WERI-Rb-1 (cell line): ENCODE data around the gene ZMYM4.

Experiments
- DNase-seq: peaks from one replicate; pipeline ENCODE4 v3.0.0-alpha.2; 2020
- H3K27ac ChIP-seq: fragments of 250-450 bp; sonication (Bioruptor Pico); 2 replicates; pipeline ENCODE4 v1.5.1; 2020; ENCODE audit warnings: mild to moderate bottlenecking, moderate library complexity
- H3K27me3 ChIP-seq: fragments of 250-450 bp; sonication (Bioruptor Pico); 2 replicates; pipeline ENCODE4 v1.5.1; 2021; ENCODE audit warnings: mild to moderate bottlenecking, low read depth, moderate library complexity; ENCODE audit not compliant: insufficient read depth, severe bottlenecking
- H3K36me3 ChIP-seq: fragments of 250-450 bp; sonication (Bioruptor Pico); 2 replicates; pipeline ENCODE4 v1.5.1; 2020; ENCODE audit warnings: mild to moderate bottlenecking, moderate library complexity
- H3K4me3 ChIP-seq: 2 replicates; pipeline ENCODE4 v1.5.1; 2011; ENCODE audit warnings: low read depth, mild to moderate bottlenecking, control low read depth, low read length
- H3K9me3 ChIP-seq: fragments of 250-450 bp; sonication (Bioruptor Pico); 2 replicates; pipeline ENCODE4 v1.5.1; 2021; ENCODE audit warnings: mild to moderate bottlenecking, moderate library complexity; ENCODE audit not compliant: severe bottlenecking
- TF ChIP-seq, protein P1 (sequence below): IDR thresholded peaks from 2 replicates; pipeline ENCODE4 v1.5.1; 2011; ENCODE audit warnings: low read depth, mild to moderate bottlenecking, control low read depth, inconsistent platforms, low read length

ZMYM4 gene

DNA sequence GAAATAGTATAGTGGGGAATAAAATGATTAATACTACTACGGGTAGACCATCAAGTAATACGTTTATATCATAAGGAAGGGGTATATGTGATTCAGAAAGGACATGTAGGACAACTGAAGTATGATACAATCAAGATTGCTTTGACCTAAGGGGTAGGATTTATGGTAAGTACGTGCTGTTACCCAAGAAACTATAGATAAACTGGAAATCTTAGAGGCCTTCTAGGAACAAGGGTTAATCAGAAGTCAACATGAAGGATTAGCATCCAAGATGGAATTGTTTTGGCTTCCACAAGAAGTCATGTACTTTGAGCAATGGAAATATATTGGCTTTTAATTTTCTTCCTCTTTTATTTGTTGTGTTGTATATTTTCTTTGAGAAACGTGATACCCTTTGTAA is 13.2 kb upstream of the ZMYM4 start:
- TF ChIP-seq, protein P1, sequence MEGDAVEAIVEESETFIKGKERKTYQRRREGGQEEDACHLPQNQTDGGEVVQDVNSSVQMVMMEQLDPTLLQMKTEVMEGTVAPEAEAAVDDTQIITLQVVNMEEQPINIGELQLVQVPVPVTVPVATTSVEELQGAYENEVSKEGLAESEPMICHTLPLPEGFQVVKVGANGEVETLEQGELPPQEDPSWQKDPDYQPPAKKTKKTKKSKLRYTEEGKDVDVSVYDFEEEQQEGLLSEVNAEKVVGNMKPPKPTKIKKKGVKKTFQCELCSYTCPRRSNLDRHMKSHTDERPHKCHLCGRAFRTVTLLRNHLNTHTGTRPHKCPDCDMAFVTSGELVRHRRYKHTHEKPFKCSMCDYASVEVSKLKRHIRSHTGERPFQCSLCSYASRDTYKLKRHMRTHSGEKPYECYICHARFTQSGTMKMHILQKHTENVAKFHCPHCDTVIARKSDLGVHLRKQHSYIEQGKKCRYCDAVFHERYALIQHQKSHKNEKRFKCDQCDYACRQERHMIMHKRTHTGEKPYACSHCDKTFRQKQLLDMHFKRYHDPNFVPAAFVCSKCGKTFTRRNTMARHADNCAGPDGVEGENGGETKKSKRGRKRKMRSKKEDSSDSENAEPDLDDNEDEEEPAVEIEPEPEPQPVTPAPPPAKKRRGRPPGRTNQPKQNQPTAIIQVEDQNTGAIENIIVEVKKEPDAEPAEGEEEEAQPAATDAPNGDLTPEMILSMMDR: no peak
- Histone ChIP-seq H3K4me3 (no peak overlapping the region), H3K9me3 (no peaks in the 10 kb centered on the region), H3K36me3 (no peaks in the 10 kb centered on the region), H3K27me3 (no peaks in the 10 kb centered on the region), H3K27ac (no peak overlapping the region)
- no peak for DNase-seq

DNA sequence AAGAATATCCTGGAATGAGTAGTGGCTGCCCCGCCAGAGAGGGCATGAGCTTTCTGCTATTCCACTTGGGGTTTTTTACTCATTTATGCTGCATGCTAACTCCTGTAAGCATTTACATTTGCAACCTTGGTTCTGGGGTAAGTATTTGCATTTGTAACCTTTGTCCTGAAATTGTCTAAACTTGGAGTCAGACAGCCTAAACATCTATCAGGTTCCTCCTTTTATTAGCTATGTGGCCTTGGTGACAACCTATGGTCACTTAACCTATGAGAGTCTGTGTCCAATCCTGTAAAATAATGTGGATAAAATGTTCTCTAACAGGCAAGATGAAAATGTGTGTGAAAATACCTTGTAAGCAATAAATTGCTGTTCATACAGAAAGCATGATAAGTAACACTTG is 8.9 kb upstream of the ZMYM4 start:
- TF ChIP-seq, protein P1: no peak
- H3K27me3 ChIP-seq: no peaks in the 10 kb centered on the region
- no peaks in the 10 kb centered on the region for H3K9me3 ChIP-seq
- DNase-seq: no peak
- H3K27ac ChIP-seq: no peak overlapping the region
- no peaks in the 10 kb centered on the region for H3K36me3 ChIP-seq
- no peak overlapping the region for H3K4me3 ChIP-seq

GRCh38 chr1:35261412-35262120 is 6.9 kb upstream of the ZMYM4 start:
- no peaks in the 10 kb centered on the region; the same call in 1 of the 2 replicates for H3K36me3 ChIP-seq
- no peak overlapping the region for H3K27ac ChIP-seq
- DNase-seq: no peak
- H3K27me3 ChIP-seq: no peaks in the 10 kb centered on the region
- TF ChIP-seq, protein P1: no peak
- H3K4me3 ChIP-seq: no peak overlapping the region
- no peaks in the 10 kb centered on the region for H3K9me3 ChIP-seq

DNA sequence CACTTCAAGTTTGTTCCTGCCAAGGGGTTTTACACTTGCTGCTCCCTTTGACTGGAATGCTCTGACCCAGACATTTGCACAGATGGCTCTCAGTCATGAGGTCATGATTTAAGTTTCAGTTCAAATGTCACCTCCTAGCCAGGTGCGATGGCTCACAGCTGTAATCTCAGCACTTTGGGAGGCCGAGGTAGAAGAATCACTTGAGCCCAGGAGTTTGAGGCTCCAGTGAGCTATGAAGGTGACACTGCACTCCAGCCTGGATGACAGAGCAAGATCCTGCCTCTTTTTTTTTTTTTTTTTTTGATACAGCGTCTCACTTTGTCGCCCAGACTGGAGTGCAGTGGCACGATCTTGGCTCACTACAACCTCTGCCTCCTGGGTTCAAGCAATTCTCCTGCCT is 4.5 kb upstream of the ZMYM4 start:
- TF ChIP-seq, protein P1: no peak
- Histone ChIP-seq H3K4me3 (no peak overlapping the region), H3K9me3 (no peaks in the 10 kb centered on the region), H3K36me3 (no peaks in the 10 kb centered on the region; the same call in 1 of the 2 replicates), H3K27ac (no peak overlapping the region), H3K27me3 (no peaks in the 10 kb centered on the region)
- DNase-seq: peak; percentile 10

DNA sequence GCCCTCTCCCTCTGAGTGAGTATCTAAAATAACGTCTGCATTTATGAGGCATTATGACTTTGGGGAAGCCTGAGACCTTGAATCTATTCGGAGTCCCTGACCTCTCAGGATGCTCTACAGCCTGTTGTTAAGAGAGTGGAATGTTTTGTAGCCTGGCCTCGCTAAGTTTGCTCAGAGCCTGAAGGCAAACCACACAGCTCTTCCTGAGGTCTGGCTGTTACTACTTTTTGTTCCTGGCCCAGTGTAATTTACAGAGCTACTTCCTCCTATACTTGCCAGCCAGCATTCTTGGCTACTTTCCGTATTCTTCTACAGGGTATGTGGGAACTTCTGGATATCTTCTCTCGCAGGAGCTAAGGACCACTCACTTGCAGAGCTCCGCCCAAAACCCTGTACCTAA is 3.6 kb upstream of the ZMYM4 start:
- Histone ChIP-seq H3K4me3 (no peak overlapping the region), H3K27me3 (no peaks in the 10 kb centered on the region), H3K27ac (no peak overlapping the region), H3K9me3 (no peaks in the 10 kb centered on the region), H3K36me3 (peaks cover 2% of the 10 kb centered on the region)
- no peak for DNase-seq
- TF ChIP-seq, protein P1: no peak

GRCh38 chr1:35266306-35266705 is 2.2 kb upstream of the ZMYM4 start:
- peak overlapping the region; percentile 14 for H3K27ac ChIP-seq
- no peaks in the 10 kb centered on the region for H3K27me3 ChIP-seq
- H3K9me3 ChIP-seq: no peaks in the 10 kb centered on the region
- TF ChIP-seq, protein P1: no peak
- no peak for DNase-seq
- no peak overlapping the region for H3K4me3 ChIP-seq
- peaks cover 14% of the 10 kb centered on the region for H3K36me3 ChIP-seq
